ENCODE results near the gene TRAPPC3L. TPM values are rescaled to one million over a fixed set of nuclear protein-coding genes. Genes with fewer than 3 reads are reported as not detected.

The TRAPPC3L gene
- total RNA-seq, 1 donor from 2014 or later: 0.49 TPM

DNA sequence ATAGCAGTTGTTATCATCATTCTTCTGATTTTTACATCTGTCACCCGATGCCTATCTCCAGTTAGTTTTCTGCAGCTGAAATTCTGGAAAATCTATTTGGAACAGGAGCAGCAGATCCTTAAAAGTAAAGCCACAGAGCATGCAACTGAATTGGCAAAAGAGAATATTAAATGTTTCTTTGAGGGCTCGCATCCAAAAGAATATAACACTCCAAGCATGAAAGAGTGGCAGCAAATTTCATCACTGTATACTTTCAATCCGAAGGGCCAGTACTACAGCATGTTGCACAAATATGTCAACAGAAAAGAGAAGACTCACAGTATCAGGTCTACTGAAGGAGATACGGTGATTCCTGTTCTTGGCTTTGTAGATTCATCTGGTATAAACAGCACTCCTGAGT is 82.2 kb downstream of the TRAPPC3L start:
- no peak for DNase-seq

DNA sequence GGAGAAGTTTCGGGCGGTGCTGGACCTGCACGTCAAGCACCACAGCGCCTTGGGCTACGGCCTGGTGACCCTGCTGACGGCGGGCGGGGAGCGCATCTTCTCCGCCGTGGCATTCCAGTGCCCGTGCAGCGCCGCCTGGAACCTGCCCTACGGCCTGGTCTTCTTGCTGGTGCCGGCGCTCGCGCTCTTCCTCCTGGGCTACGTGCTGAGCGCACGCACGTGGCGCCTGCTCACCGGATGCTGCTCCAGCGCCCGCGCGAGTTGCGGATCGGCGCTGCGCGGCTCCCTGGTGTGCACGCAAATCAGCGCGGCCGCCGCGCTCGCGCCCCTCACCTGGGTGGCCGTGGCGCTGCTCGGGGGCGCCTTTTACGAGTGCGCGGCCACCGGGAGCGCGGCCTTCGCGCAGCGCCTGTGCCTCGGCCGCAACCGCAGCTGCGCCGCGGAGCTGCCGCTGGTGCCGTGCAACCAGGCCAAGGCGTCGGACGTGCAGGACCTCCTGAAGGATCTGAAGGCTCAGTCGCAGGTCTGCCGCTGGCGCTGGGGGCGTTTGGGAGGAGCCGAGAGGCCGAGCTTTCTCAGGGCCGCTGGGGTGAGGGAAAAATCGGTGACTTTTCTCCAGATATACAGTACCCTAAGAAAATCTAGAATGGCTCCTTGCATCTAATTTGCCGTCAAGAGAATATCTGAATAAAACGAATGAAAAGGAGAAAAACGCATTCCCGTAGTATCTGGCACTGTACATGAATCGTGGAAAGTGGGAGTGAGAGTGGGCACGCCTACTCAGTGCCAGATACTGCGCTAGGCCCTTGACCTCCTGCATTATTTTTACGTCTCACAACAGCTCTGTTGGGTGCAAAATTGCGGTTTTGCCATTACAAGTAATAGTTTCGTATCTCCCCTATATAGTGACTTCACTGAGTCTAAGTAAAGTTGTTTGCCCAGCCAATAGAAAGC is 83.3 kb downstream of the TRAPPC3L start:
- peak; percentile 18 for DNase-seq

DNA sequence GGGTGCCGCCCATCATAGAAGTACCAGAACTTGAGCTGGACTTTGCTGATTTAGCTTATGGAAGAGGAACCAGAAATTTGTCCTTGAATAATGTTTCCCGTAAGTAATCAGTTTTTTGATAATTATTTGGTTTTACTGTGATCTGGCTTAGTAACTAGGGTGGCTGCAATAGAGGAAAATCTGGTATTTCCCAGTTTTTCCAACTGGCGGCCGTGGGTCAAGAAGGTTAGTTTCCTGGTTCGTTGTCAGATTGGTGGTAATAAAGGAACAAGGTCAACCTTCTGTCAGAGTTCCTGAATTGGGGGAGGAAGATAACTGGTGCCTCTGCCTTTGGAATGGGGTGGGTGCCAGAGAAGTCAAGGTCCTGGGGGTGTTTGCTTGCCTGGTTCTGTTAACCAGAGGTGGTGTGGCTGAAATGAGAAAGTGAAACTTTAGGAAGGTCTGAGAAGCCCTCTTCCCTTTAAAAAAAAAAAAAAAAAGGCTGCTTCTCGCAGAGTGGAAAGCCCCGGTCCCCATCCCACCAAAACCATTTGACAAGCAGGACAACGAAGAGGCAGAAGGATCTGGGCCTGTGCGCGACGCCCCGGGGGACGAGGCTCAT is 84.1 kb downstream of the TRAPPC3L start, which contains the start of gene CALHM6:
Gene CALHM6 (plus strand): TSS at position 45 of the 601 bp plus-strand sequence. CDS start 555 bp downstream, at position 600.
- no peak for DNase-seq

DNA sequence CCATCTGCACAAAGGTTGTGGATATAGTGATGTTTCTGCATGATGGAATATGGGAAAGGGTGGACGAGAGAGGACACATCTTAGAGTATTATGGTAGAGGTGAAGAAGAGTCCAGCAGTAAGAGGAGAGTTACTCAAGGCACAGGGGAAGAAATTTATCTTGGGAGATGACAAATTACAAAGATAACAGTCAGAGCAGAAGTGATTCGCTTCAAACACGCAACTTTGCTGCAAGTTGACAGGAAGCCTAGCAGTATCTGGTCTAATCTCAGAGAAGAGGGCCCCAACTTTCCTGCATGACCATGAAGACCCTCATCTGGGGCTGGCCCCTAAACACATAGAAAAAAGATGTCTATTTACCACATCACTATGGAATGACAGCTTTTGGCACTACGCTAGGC is 85.6 kb downstream of the TRAPPC3L start:
- no peak for DNase-seq

DNA sequence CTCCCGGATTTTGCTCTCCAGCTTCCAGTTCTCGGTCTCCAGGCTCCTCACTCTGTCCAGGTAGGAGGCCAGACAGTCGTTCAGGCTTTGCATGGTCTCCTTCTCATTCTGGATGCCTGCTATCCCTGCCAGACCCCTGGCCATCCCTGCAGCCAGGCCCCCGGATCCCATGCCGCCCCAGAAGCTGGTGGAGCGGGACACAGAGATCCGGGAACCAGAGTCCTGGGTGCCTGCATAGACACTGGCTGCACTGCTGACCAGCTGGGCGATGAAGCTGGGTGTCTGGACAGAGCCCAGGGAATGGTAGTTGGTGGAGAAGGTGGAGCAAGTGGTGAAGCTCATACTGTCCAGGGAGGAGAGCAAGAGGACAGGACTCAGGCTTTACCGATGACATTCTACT is 87.2 kb downstream of the TRAPPC3L start:
- no peak for DNase-seq

DNA sequence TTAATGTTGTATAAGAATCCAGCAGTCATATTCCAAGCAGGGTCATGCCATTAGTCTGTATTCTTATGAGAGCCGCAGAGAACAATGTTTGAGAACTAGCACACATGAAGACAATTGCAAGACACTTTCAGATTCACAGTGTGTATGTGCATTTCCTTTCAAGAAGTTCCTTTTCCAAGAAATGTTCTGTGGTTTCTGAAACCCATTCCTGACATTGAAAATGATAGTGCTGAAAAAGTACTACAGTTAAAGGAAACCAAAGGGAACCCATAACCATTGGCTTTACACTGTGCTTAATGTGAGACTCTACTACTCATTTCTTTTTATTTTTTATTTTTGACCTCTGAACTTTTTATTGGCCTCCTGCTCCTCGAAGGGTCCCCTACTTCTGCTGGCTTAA is 88.6 kb downstream of the TRAPPC3L start:
- no peak for DNase-seq

DNA sequence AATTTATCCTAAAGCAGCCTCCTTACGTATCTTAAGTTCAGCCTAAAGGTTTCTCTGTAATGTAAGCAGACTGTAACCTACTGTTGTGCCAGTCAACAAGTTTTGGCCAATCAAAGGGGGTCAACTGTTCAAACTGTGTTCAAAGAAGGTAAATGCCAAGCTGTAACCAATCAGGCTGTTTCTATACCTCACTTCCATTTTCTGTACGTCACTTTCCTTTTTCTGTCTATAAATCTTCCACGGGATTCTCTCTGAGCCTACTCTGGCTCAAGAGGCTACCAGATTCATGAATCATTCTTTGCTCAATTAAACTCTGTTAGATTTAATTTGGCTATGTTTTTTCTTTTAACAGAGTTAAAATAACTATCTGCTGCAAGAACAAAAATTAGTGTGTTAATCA is 89.4 kb downstream of the TRAPPC3L start:
- no peak for DNase-seq

DNA sequence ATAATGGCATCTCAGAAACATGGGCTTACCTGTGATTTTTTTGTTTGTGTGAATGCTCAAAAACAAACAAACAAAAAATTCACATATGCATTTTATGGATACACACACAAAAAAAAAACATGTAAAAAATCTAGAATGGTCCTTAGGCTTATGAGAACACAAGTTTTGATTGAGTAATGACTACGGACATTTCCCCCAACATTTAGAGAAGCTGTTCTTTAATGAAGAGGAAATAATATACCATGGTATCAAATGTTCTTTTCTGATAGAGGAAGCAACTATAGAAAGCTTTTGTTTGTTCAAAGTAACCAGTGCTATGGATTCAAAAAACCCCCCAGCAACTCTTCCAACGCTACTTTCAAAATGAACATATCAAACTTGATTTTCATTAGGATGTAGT is 93.0 kb downstream of the TRAPPC3L start:
- no peak for DNase-seq

DNA sequence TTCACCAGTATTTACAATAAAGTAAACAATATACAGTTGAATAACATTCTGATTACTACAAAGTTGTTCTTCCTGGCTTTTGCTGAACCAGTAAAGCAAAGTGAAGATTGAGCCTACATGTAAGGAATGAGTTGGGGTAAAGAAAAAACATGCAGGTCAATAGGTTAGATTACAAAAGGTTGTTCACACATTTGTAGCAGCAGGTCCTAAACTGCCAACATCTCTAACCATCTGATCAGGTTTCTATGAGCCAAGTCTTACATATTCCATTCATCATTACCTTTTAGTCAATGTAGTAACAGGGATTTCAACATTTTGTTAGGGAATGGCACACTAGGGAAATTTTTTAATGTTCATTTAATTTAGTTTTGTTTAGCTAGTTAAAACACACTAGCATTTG is 93.6 kb downstream of the TRAPPC3L start:
- no peak for DNase-seq

DNA sequence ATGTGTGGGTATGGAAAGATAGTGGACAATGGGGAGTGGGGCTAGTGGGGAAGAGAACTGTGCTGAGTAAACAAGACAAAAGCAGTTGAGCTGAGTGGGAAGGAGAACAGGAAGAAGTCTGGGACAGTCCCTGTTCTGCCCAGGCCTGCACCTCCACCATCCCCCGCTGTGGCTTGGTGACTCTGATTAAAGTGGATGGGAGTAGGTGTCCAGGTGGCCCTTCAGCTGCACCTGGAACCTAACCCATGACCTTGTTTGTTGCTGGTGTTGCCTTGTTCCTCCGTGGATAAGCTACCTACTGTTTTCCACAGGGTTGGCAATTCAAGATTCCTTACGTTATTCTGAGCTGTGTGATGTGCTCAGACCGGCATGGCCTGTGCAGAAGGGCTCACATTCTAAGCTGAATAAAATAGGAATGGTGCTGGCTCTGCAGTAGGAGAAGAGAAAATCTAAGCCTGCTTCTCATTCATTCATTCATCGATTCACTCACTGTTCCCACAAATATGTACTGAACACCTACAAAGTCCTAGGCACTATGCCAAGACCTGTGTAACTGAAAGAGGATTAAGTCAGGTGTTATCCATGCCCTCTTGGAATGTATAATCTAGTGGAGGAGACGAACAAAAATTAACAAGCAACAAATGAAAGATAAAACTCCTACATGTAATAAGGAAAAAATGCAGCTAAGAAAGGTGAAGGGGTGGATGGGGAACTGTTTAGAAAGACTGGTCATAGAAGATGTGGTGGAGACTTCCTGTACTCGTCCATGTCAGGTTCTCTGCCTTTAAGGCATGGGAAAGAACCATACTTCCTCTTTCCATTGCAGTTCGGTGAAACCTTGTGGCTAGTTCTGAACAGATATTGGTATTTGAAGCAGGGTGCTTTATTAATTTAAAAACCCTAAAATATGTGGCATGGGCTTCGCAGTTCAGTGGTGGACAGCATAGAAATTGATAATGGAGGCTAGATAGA is 94.4 kb downstream of the TRAPPC3L start:
- DNase-seq: no peak

DNA sequence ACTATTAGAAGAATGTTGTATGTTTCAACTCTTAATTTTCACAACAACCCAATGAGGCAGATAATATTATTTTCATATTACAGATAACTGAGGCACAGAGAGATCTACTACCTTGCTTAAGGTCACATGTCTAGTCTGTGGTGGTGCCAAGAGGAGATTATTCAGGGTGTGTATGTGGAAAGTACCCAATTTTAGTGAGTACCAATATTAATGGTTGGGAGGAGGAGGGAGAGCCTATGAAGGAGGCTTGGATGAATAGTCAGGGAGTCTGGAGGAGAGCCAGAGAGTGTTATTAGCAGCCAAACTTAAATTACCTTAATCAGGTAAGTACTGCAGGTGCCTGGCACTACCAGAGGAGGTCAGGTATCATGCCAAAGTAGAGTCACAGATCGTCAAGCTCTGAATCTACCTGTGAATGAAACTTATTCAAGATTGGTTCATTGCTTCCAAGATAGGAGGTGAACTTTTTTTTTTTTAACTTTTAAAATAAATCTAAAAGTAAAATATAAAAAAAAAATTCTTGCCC is 95.2 kb downstream of the TRAPPC3L start:
- no peak for DNase-seq

DNA sequence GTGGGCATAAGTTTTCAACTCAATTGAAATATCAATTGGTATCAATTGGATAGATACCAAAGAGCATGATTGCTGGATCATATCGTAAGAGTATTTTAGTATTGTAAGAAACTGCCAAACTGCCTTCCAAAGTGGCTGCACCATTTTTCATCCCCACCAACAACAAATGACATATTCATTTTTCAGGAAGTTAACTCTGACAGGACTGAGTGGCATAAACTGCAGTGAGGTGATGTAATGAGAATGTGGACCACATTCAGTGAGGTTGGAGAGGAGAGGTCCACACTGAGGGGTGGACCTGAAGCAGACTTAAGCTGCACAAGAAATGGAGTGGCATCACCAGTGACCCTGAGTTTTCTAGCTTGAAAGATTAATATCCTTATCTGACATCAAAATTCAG is 95.9 kb downstream of the TRAPPC3L start:
- DNase-seq: no peak

DNA sequence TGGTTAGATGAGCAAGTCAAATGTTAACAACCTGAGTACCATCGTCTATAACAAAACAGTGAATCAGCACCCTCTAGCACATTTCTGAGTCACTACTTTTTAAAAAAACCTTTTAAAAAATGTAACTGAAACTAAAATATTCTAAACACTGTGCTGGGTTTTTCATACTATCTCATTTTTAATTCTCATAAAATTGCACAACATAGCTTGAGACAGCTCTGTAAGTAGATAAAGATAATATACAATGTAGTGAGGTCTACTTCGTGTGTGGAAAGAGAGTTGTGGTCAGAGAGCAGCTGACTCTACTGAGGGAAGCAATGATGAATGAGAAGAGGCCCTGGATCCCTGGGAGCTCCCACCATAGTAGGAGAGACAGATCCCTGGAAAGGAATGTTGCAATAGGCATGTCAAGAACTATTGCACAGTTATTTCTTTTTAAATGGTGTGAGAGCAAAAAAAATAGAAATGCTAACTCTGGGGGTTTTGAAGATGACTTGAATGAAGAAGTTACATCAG is 97.9 kb downstream of the TRAPPC3L start:
- no peak for DNase-seq

DNA sequence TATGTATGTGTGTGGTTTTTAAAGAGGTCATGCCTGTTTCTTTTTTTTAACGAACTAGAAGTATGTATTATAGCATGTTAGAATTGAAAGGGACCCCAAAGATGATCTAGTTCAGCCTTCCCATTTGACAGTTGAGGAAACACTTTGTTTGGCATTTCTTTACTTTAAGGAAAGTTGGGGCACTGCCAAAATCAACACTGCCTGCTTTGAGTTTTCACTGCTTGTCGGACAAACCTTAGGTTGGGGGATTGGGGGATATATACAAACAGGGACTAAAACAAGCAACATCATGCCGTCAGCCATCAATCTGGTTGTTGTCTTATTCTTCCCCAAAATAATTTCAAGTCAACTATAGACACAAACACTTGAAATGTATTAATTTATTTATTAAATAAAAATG is 98.4 kb downstream of the TRAPPC3L start:
- DNase-seq: no peak

DNA sequence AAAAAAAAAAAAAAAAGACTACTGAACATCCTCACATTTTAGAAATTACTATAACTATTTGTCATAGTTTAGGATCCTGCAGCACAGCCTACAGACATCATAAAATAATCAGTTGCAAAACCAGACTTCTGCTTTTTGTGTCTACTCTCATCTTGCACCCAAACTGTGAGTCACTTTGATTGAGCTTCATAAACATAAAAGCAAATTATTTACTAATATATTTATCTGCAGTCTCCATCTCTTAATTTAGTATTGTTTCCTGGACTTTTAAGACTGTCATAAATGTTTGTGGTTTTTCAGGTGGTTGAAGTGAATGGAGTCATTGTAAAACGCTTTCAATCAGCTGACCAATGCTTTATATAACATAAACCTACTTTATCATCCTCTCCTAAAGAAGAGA is 99.1 kb downstream of the TRAPPC3L start:
- no peak for DNase-seq

DNA sequence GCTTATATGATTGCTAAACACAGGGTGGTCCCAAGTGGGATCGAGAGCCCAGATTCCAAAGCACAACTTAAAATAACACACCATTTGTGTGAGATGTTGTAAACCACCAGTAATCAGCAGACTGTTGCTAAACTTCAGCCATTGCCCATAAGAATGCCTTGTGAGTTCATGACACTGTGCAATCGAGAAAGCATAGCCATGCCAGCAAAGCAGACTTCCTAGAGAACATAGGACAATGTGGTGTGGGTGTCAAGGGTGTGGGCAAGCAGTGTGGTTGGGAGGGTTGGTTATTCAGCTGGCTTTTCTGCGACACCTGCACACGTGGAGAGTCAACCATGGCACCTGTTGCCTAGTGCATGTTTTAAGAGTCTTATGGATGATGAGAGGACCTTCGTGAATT is 100.4 kb downstream of the TRAPPC3L start:
- DNase-seq: no peak

Other genes starting within 250 kb of the TRAPPC3L start
- gene DSE, start 174.7 kb downstream of the TRAPPC3L start, total RNA-seq: 40.2 TPM
- 3.4 TPM for gene CALHM6, start 84.3 kb downstream of the TRAPPC3L start, total RNA-seq
- 4.6 TPM for gene CALHM5, start 34.0 kb downstream of the TRAPPC3L start, total RNA-seq
- 0.79 TPM for gene CALHM4, start 8.1 kb upstream of the TRAPPC3L start, total RNA-seq
- 20.5 TPM for gene RWDD1, start 25.8 kb upstream of the TRAPPC3L start, total RNA-seq
- gene RSPH4A, start 70.8 kb upstream of the TRAPPC3L start, total RNA-seq: 0.49 TPM
- gene ZUP1, start 123.1 kb upstream of the TRAPPC3L start, total RNA-seq: 20.3 TPM
- gene KPNA5, start 135.5 kb upstream of the TRAPPC3L start, total RNA-seq: 15.5 TPM
- gene FAM162B, start 220.0 kb upstream of the TRAPPC3L start, total RNA-seq: 5.1 TPM

Data from skin of body (tissue), 2 donors.